Activated CD4-positive, alpha-beta T cell treated with anti-CD3 and anti-CD28 coated beads for 36 hours (primary cell): Measurements from ENCODE around the gene CDC25B. TPM values are rescaled to one million over a fixed set of nuclear protein-coding genes. Genes with fewer than 3 reads are reported as not detected.

Experiments
- ATAC-seq: fragments of 200-7000 bp; cut with Tn5 transposase; one replicate; pipeline ENCODE4 v1.10.0; 2021; ENCODE audit warnings: mild to moderate bottlenecking, moderate library complexity
- CTCF ChIA-PET: fragments of 350-600 bp; sonication (Branson Sonifier 250); formaldehyde crosslinking; loops from one replicate; lab custom pipeline; 2021; ENCODE audit warnings: antibody characterized with exemption; lab: Charles Lee
- POLR2A ChIA-PET: fragments of 350-600 bp; sonication (Branson Sonifier 250); formaldehyde crosslinking; loops from one replicate; lab custom pipeline; 2021; ENCODE audit warnings: antibody characterized with exemption, inconsistent platforms; lab: Charles Lee
- DNase-seq: peaks from one replicate; pipeline ENCODE4 v3.0.0-alpha.2; 2020
- H3K27ac Mint-ChIP-seq: one replicate; pipeline ENCODE4 v1.8.0; 2021; ENCODE audit warnings: mixed read lengths
- H3K27me3 Mint-ChIP-seq: one replicate; pipeline ENCODE4 v1.8.0; 2021; ENCODE audit warnings: mixed read lengths
- H3K36me3 Mint-ChIP-seq: one replicate; pipeline ENCODE4 v1.8.0; 2021; ENCODE audit warnings: low read depth, mixed read lengths
- H3K4me1 Mint-ChIP-seq: one replicate; pipeline ENCODE4 v1.8.0; 2021; ENCODE audit warnings: mixed read lengths
- H3K4me3 Mint-ChIP-seq: one replicate; pipeline ENCODE4 v1.8.0; 2021; ENCODE audit warnings: mild to moderate bottlenecking, moderate library complexity, mixed read lengths
- H3K9me3 Mint-ChIP-seq: one replicate; pipeline ENCODE4 v1.8.0; 2021; ENCODE audit warnings: low read depth, mixed read lengths
- intact Hi-C, 2 experiments: fragments of 100-400 bp; cut with DNase I in 1 of 2; cut with micrococcal nuclease in 1 of 2; formaldehyde crosslinking; loops; one replicate each; pipeline versions ENCODE4 v1.14.2 to v1.15.1; 2022 to 2024; cut with DNase I, micrococcal nuclease
- total RNA-seq, 2 experiments: library from RNA; stranded (reverse); gene quantifications; one replicate each; pipeline ENCODE4 v1.2.3, GENCODE V29; 2021

CDC25B gene
- total RNA-seq, 2 experiments from 2014 or later, result 79.8 to 96.2 TPM

DNA sequence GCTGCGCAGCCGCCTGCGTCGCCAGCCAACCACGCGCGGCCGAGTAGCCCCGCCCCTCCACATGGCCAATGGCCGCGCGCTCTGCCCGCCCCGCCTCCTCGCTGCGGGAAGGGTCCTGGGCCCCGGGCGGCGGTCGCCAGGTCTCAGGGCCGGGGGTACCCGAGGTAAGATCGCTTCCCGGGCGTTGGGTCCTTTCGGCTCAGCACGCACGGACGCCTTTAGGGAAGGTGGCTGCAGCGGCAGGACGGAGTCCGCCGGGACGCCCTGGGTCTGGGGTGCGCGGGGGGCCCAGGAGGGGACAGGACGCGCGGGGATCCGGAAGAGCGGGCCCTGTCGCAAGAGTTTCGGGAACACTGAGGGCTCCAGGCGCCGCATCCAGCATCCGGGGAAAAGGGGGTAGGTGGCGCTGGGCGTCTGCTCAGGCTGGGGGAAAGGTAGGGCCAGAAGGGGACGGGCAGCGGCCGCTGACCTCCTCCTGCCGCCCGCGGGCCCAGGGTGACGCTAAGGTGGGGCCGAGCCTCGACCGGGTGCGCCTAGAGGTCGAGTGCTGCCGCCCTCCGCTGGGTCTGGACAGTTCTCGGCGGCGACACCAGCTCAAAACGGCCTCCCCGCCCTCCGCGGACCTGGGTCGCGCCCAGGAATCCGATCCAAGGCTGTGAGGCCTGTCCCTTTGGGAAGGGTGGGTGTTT, 50.8 kb downstream of the CDC25B start, which contains the start of gene MAVS:
TSS of gene MAVS (plus strand) at position 95 of the 689 bp plus-strand sequence. CDS start 7,791 bp downstream, outside the sequence.
- ChIA-PET CTCF (interaction anchor here (1.1 to 1.2 kb wide), 2 partner anchors 16 to 57 kb away, joined by 3 read pairs; no protein-coding TSS in a partner anchor), POLR2A (no interaction called here)
- DNase-seq (peak; percentile 91), ATAC-seq (peak; percentile 98)
- Mint-ChIP-seq H3K4me3 (peak within 1 kb of the TSS; percentile 88), H3K4me1 (peaks cover 22% of the 10 kb centered on the region), H3K27me3 (no peaks in the 10 kb centered on the region), H3K36me3 (no peaks in the 10 kb centered on the region), H3K27ac (peak within 1 kb of the TSS; percentile 84), H3K9me3 (no peaks in the 10 kb centered on the region)
- intact Hi-C loops, result loop anchor here (1.0 to 2.0 kb wide), 8 partner anchors 27 to 168 kb away; partner anchors contain the start of genes AP5S1 (in 2 of the 2), CDC25B (in 1 of the 2), CENPB (in 1 of the 2) and PANK2 (in 1 of the 2)

DNA sequence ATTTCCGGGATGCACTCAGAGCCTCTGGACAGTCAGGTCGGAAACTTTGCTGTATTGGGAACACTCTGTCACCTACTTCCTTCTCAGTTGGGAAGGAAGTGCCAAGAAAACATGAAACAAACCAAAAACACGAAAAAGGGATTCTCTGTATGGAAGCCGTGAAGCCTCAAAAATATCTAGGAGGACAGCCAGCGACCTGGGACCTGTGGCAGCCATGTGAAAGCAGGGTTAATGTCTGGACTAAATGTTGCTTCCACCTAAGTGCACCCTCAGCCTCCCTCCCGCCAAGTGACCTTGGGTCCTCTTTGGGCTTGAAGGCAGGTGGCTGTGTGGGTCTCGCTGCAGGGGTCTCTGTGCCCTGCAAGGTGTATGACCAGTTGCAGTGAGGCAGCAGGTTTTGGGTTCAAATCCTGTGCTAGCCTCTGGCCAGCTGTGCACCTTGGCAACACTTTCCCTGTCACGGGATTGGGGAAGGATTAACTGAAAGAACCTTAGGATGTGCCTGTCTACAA, 51.4 kb downstream of the CDC25B start:
- POLR2A ChIA-PET, result no interaction called here

DNA sequence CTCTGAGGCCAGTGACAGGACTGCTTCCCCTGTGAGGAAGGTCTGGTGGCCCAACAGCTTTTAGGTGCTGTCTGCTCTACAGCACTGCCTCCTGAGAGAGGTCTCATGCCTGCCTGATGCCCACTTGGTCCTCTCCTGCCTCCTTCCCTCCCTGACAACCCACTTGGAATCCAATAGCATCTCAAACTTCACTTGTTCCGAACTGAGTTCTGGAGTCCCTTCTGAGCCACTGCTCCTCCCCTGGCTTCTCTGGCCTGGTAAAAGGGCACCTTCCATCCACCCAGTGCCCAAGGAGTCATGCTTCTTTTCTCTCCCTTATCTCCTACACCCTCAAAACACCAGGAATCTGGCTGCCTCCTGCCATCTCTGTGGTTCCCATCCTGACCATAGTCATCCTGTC, 52.5 kb downstream of the CDC25B start:
- POLR2A ChIA-PET, result interaction anchor here (0.6 kb wide), 1 partner anchor 142 kb away, joined by 3 read pairs; no protein-coding TSS in a partner anchor
- CTCF ChIA-PET, result interaction anchor here (0.6 kb wide), 2 partner anchors 81 to 84 kb away, joined by 3 to 4 read pairs; partner anchors contain the start of gene ADISSP
- peak overlapping the region; percentile 33 for H3K27ac Mint-ChIP-seq
- H3K36me3 Mint-ChIP-seq, result no peaks in the 10 kb centered on the region
- H3K27me3 Mint-ChIP-seq, result no peaks in the 10 kb centered on the region
- peaks cover 22% of the 10 kb centered on the region for H3K4me1 Mint-ChIP-seq
- intact Hi-C loops, result no loop called here
- peak overlapping the region; percentile 88 for H3K4me3 Mint-ChIP-seq
- ATAC-seq, result no peak
- no peaks in the 10 kb centered on the region for H3K9me3 Mint-ChIP-seq
- DNase-seq, result no peak

More for the DNA sequence above, 51.4 kb downstream of the CDC25B start:
- ATAC-seq (no peak), DNase-seq (peak; percentile 16)
- Mint-ChIP-seq H3K4me3 (peak overlapping the region; percentile 88), H3K36me3 (no peaks in the 10 kb centered on the region), H3K4me1 (peaks cover 22% of the 10 kb centered on the region), H3K27me3 (no peaks in the 10 kb centered on the region), H3K27ac (peak overlapping the region; percentile 80), H3K9me3 (no peaks in the 10 kb centered on the region)
- CTCF ChIA-PET, result interaction anchor here (1.1 to 1.2 kb wide), 2 partner anchors 17 to 57 kb away, joined by 3 read pairs; no protein-coding TSS in a partner anchor
- intact Hi-C loops, result loop anchor here (2.0 kb wide), 3 partner anchors 51 to 95 kb away; partner anchors contain the start of genes CDC25B (in 1 of the 2) and CENPB (in 1 of the 2)

DNA sequence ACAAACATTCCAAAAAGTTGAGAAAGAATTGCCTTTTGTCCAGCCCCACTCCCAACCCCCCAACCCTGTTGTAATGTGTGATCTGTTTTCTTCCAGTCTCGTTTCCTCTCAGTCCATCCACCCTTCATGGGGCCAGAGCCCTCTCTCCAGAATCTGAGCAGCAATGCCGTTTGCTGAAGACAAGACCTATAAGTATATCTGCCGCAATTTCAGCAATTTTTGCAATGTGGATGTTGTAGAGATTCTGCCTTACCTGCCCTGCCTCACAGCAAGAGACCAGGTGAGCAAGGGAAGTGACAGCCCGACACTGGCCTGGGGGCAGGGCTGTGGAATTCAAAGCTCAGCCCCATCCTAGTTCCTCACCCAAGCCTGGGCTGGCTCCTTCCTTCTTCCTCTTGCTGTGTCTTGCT, 58.4 kb downstream of the CDC25B start:
- ATAC-seq (no peak), DNase-seq (no peak)
- CTCF ChIA-PET, result interaction anchor here (0.6 to 2.9 kb wide), 21 partner anchors 10 to 1202 kb away, joined by 3 to 14 read pairs (median 5); partner anchors contain the start of genes ADAM33 and AP5S1
- H3K4me1 Mint-ChIP-seq, result peaks cover 4% of the 10 kb centered on the region
- POLR2A ChIA-PET, result interaction anchor here (0.6 kb wide), 1 partner anchor 160 kb away, joined by 5 read pairs; no protein-coding TSS in a partner anchor
- peaks cover 18% of the 10 kb centered on the region for H3K36me3 Mint-ChIP-seq
- intact Hi-C loops, result loop anchor here in 1 of 2 experiments (2.0 kb wide), 1 partner anchor 34 kb away; the partner anchor contains the start of gene AP5S1
- H3K27ac Mint-ChIP-seq, result no peak overlapping the region
- no peak overlapping the region for H3K4me3 Mint-ChIP-seq
- H3K27me3 Mint-ChIP-seq, result no peaks in the 10 kb centered on the region
- no peaks in the 10 kb centered on the region for H3K9me3 Mint-ChIP-seq

Other genes starting within 250 kb of the CDC25B start
- not detected for gene GFRA4, start 132.9 kb upstream of the CDC25B start, total RNA-seq
- not detected for gene ADAM33, start 114.3 kb upstream of the CDC25B start, total RNA-seq
- gene SIGLEC1, start 83.7 kb upstream of the CDC25B start, total RNA-seq, result not detected
- not detected for gene HSPA12B, start 63.6 kb upstream of the CDC25B start, total RNA-seq
- 10 to 100 TPM; 46.5 to 57.3 TPM for gene ADISSP, start 28.6 kb upstream of the CDC25B start, total RNA-seq
- gene SPEF1, start 14.9 kb upstream of the CDC25B start, total RNA-seq, result under 1 TPM in 1 of 2 experiments, not detected in 1; 0.14 TPM
- gene CENPB, start 9.6 kb upstream of the CDC25B start, total RNA-seq, result 10 to 100 TPM; 46.2 to 48.3 TPM
- 10 to 100 TPM in 1 of 2 experiments, 1 to 10 TPM in 1; 9.1 to 11.3 TPM for gene AP5S1, start 24.2 kb downstream of the CDC25B start, total RNA-seq
- 10 to 100 TPM; 23.2 to 25.9 TPM for gene MAVS, start 50.5 kb downstream of the CDC25B start, total RNA-seq
- gene PANK2, start 93.1 kb downstream of the CDC25B start, total RNA-seq, result 10 to 100 TPM; 37.2 to 50.2 TPM
- gene RNF24, start 219.2 kb downstream of the CDC25B start, total RNA-seq, result 10 to 100 TPM; 11.6 to 14.8 TPM